Measurements from ENCODE around the gene TACC2. TPM values are rescaled to one million over a fixed set of nuclear protein-coding genes. Genes with fewer than 3 reads are reported as not detected.

Gene TACC2
- total and polyA plus RNA-seq, 2 experiments from 2014 or later: 30.8 to 35.9 TPM

GRCh38 chr10:122138831-122139625, 150.1 kb downstream of the TACC2 start:
- H3K36me3 ChIP-seq (ENCODE audit: insufficient read depth): no peaks in the 10 kb centered on the region; the same call in 1 of the 2 replicates
- TF ChIP-seq ZNF462 (CRISPR knock-in tag; IDR thresholded peaks at IDR 0.05) (no peak), REST (IDR thresholded peaks at IDR 0.05; ENCODE audit: unreplicated experiment) (no peak), POLR2AphosphoS5 (IDR thresholded peaks at IDR 0.05; ENCODE audit: low read depth) (no peak), CTCF (conservative IDR thresholded peaks at IDR 0.05; ENCODE audit: low read depth in 2 of 2) (no peak), EZH2phosphoT487 (IDR thresholded peaks at IDR 0.05; ENCODE audit: unreplicated experiment) (no peak), NANOG (IDR thresholded peaks at IDR 0.05; ENCODE audit: borderline replicate concordance) (no peak), JUNB (IDR thresholded peaks at IDR 0.05; ENCODE audit: unreplicated experiment) (no peak), CREB1 (CRISPR knock-in tag; IDR thresholded peaks at IDR 0.05; ENCODE audit: low read depth) (no peak), ZNF331 (CRISPR knock-in tag; IDR thresholded peaks at IDR 0.05; ENCODE audit: low read depth) (no peak), EZH2 (IDR thresholded peaks at IDR 0.05; ENCODE audit: low read depth, unreplicated experiment) (no peak), ETS1 (IDR thresholded peaks at IDR 0.05) (no peak), ZNF114 (CRISPR knock-in tag; IDR thresholded peaks at IDR 0.05) (no peak), STAT1 (IDR thresholded peaks at IDR 0.05; ENCODE audit: unreplicated experiment) (no peak)
- Mint-ChIP-seq H3K4me3 (no peak overlapping the region), H3K4me1 (peaks cover 18% of the 10 kb centered on the region), H3K36me3 (ENCODE audit: low read depth) (peaks cover 32% of the 10 kb centered on the region), H3K9me3 (no peaks in the 10 kb centered on the region), H3K27ac (no peak overlapping the region), H3K27me3 (ENCODE audit: insufficient read depth, low read depth, poor library complexity) (peaks cover 2% of the 10 kb centered on the region)
- H3K79me2 ChIP-seq (replicated peaks; ENCODE audit: insufficient read depth): peaks cover 3% of the 10 kb centered on the region; the same call in 1 of the 2 replicates
- no peak overlapping the region for H3K4me2 ChIP-seq
- no peaks in the 10 kb centered on the region for H4K20me1 ChIP-seq (replicated peaks; ENCODE audit: insufficient read depth)
- H3F3A ChIP-seq (replicated peaks; ENCODE audit: low read depth): no peaks in the 10 kb centered on the region
- no peaks in the 10 kb centered on the region for H3K9me2 ChIP-seq (ENCODE audit: insufficient read depth)
- no peak overlapping the region for H3K27ac ChIP-seq (ENCODE audit: low read depth)
- DNase-seq (ENCODE audit: low spot score) (no peak), ATAC-seq (no peak)
- H3K27me3 ChIP-seq (ENCODE audit: insufficient read depth): no peaks in the 10 kb centered on the region
- no peak overlapping the region for H3K4me3 ChIP-seq
- no peak overlapping the region for H2AFZ ChIP-seq
- H3K4me1 ChIP-seq (ENCODE audit: insufficient read depth): no peaks in the 10 kb centered on the region; the same call in 1 of the 2 replicates
